ENCODE measurements around the gene ARHGAP22. TPM values are rescaled to one million over a fixed set of nuclear protein-coding genes. Genes with fewer than 3 reads are reported as not detected.

The ARHGAP22 gene
- total RNA-seq, 2 experiments from 2014 or later = not detected

GRCh38 chr10:48550977-48551376 lies 53.9 kb downstream of the ARHGAP22 start:
- no peaks in the 10 kb centered on the region for H3K27me3 ChIP-seq (ENCODE audit: control insufficient read depth in 1 of 2, insufficient read depth in 2 of 2, low read length in 2 of 2)
- no peak overlapping the region for H3K4me3 ChIP-seq (ENCODE audit: low read length)
- no peak overlapping the region for H3K27ac Mint-ChIP-seq
- H3K9me3 Mint-ChIP-seq = no peaks in the 10 kb centered on the region
- no peaks in the 10 kb centered on the region for H3K4me1 Mint-ChIP-seq (ENCODE audit: low read depth)
- no peak overlapping the region for H3K4me3 Mint-ChIP-seq
- H3K27me3 Mint-ChIP-seq = no peaks in the 10 kb centered on the region
- ATAC-seq (ENCODE audit: poor library complexity) (no peak), DNase-seq (no peak)
- POLR2A ChIA-PET = no interaction called here
- CTCF ChIA-PET = no interaction called here
- H3K9me3 ChIP-seq (ENCODE audit: control insufficient read depth in 1 of 2, insufficient read depth in 1 of 2, low read length in 2 of 2) = no peaks in the 10 kb centered on the region
- H3K4me1 ChIP-seq (ENCODE audit: insufficient read depth, low read length) = no peaks in the 10 kb centered on the region
- H3K36me3 Mint-ChIP-seq (ENCODE audit: low read depth) = no peaks in the 10 kb centered on the region
- TF ChIP-seq CTCF (IDR thresholded peaks at IDR 0.05) = no peak
- no peaks in the 10 kb centered on the region for H3K36me3 ChIP-seq (ENCODE audit: insufficient read depth, low read length)
- intact Hi-C loops (cut with DNase I, micrococcal nuclease) = no loop called here
- H3K27ac ChIP-seq (ENCODE audit: low read depth in 1 of 2, low read length in 2 of 2) = no peak overlapping the region

- H3K9me3 ChIP-seq (ENCODE audit: control insufficient read depth in 1 of 2, insufficient read depth in 1 of 2, low read length in 2 of 2) = no peaks in the 10 kb centered on the region
- H3K36me3 Mint-ChIP-seq (ENCODE audit: low read depth) = no peaks in the 10 kb centered on the region
- H3K27ac Mint-ChIP-seq = no peak overlapping the region
- no peaks in the 10 kb centered on the region for H3K27me3 Mint-ChIP-seq
- no peaks in the 10 kb centered on the region for H3K27me3 ChIP-seq (ENCODE audit: control insufficient read depth in 1 of 2, insufficient read depth in 2 of 2, low read length in 2 of 2)
- H3K36me3 ChIP-seq (ENCODE audit: insufficient read depth, low read length) = no peaks in the 10 kb centered on the region
- CTCF ChIA-PET = no interaction called here
- DNase-seq = no peak
- intact Hi-C loops (cut with DNase I, micrococcal nuclease) = no loop called here
- no peak overlapping the region for H3K27ac ChIP-seq (ENCODE audit: low read depth in 1 of 2, low read length in 2 of 2)
- no peak for ATAC-seq (ENCODE audit: poor library complexity)
- no peak overlapping the region for H3K4me3 ChIP-seq (ENCODE audit: low read length)
- TF ChIP-seq CTCF (IDR thresholded peaks at IDR 0.05) = no peak
- no peaks in the 10 kb centered on the region for H3K9me3 Mint-ChIP-seq
- no peaks in the 10 kb centered on the region for H3K4me1 Mint-ChIP-seq (ENCODE audit: low read depth)
- H3K4me3 Mint-ChIP-seq = no peak overlapping the region
- POLR2A ChIA-PET = no interaction called here
- no peaks in the 10 kb centered on the region for H3K4me1 ChIP-seq (ENCODE audit: insufficient read depth, low read length)
These were observed 54.7 kb downstream of the ARHGAP22 start for GRCh38 chr10:48550071-48550691.

- Histone ChIP-seq H3K36me3 (ENCODE audit: insufficient read depth, low read length) (no peaks in the 10 kb centered on the region), H3K4me1 (ENCODE audit: insufficient read depth, low read length) (no peaks in the 10 kb centered on the region), H3K4me3 (ENCODE audit: low read length) (no peak overlapping the region), H3K27ac (ENCODE audit: low read depth in 1 of 2, low read length in 2 of 2) (no peak overlapping the region), H3K27me3 (ENCODE audit: control insufficient read depth in 1 of 2, insufficient read depth in 2 of 2, low read length in 2 of 2) (no peaks in the 10 kb centered on the region), H3K9me3 (ENCODE audit: control insufficient read depth in 1 of 2, insufficient read depth in 1 of 2, low read length in 2 of 2) (no peaks in the 10 kb centered on the region)
- CTCF ChIA-PET = interaction anchor here (0.7 kb wide), 1 partner anchor 107 kb away, joined by 3 read pairs; no protein-coding TSS in a partner anchor
- Mint-ChIP-seq H3K9me3 (no peaks in the 10 kb centered on the region), H3K4me3 (no peak overlapping the region), H3K27me3 (no peaks in the 10 kb centered on the region), H3K36me3 (ENCODE audit: low read depth) (no peaks in the 10 kb centered on the region), H3K27ac (no peak overlapping the region), H3K4me1 (ENCODE audit: low read depth) (no peaks in the 10 kb centered on the region)
- ATAC-seq (ENCODE audit: poor library complexity) (no peak), DNase-seq (no peak)
- intact Hi-C loops (cut with DNase I, micrococcal nuclease) = no loop called here
- TF ChIP-seq CTCF (IDR thresholded peaks at IDR 0.05) = no peak
- POLR2A ChIA-PET = no interaction called here
These were observed 55.6 kb downstream of the ARHGAP22 start for GRCh38 chr10:48549236-48549635.
